ENCODE data around the gene INSC. TPM values are rescaled to one million over a fixed set of nuclear protein-coding genes. Genes with fewer than 3 reads are reported as not detected.

The INSC gene
- total and polyA plus RNA-seq, 2 of the 4 experiments (the other 2 are of a cell fraction): 0.53 to 1.4 TPM

DNA sequence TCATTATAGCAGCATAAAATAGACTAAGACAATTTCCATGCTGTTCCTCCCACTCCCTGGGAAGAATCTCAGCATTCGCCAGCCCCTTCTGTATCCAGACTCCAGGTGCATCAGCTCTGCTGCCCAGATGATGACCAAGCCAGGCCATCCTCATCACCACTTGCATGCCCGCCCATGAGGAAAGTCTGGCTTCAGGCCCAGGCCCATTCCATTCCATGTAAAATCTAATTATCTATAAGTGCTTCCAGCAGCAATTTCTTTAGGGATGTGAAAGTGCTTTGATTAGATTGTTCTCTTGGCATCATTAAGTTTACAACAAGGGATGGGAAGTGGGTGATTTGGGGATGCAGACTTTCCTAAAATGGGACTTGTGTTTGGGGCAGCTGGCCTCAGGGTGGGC, 100.3 kb downstream of the INSC start:
- WGBS, 2 experiments (ENCODE audit: extremely low coverage in 2 of 2, insufficient read length in 1 of 2): no CpG with 5 or more reads among the region's 2 CpGs
- Histone ChIP-seq H2BK20ac (ENCODE audit: low read depth, low read length) (no peak overlapping the region), H3K56ac (ENCODE audit: extremely low read depth, insufficient read depth, low read length) (no peak overlapping the region), H2AFZ (replicated peaks; ENCODE audit: low read length, poor library complexity) (no peak overlapping the region), H3K79me1 (ENCODE audit: low read depth in 1 of 2, low read length in 2 of 2) (no peaks in the 10 kb centered on the region), H2AK5ac (ENCODE audit: low read depth, low read length) (no peak overlapping the region), H3K4me3 (ENCODE audit: insufficient read depth, low read depth, low read length) (no peak overlapping the region), H3K9me1 (ENCODE audit: insufficient read depth, low read length) (0 out of 2 replicates have a peak, but pooled peaks cover 3% of the 10 kb centered on the region), H3K27me3 (ENCODE audit: control insufficient read depth, insufficient read depth, low read length) (peaks cover 2% of the 10 kb centered on the region), H3K14ac (replicated peaks; ENCODE audit: low read depth, low read length) (no peak overlapping the region), H4K8ac (ENCODE audit: low read depth in 2 of 2, low read length in 2 of 2) (no peak overlapping the region), H2BK15ac (ENCODE audit: low read depth, low read length) (no peak overlapping the region), H3K4me1 (ENCODE audit: control insufficient read depth, insufficient read depth, low read length) (no peaks in the 10 kb centered on the region), H2AK9ac (replicated peaks; ENCODE audit: low read depth, low read length, poor library complexity) (no peak overlapping the region), H4K5ac (ENCODE audit: low read depth, low read length) (no peak overlapping the region), H3K18ac (ENCODE audit: low read depth, low read length) (no peak overlapping the region), H4K20me1 (ENCODE audit: insufficient read depth, low read length) (no peaks in the 10 kb centered on the region), H3K23ac (ENCODE audit: low read depth, low read length) (no peak overlapping the region), H3K4ac (ENCODE audit: low read depth, low read length) (no peak overlapping the region), H4K91ac (ENCODE audit: insufficient read depth, low read depth, low read length) (no peak overlapping the region), H3K9ac (ENCODE audit: low read depth, low read length) (no peak overlapping the region), H2BK120ac (ENCODE audit: low read depth, low read length) (no peak overlapping the region), H2BK5ac (ENCODE audit: low read depth, low read length, poor library complexity, severe bottlenecking) (no peak overlapping the region), H3K27ac (ENCODE audit: insufficient read depth, low read length) (no peak overlapping the region), H3K36me3 (ENCODE audit: control insufficient read depth, insufficient read depth, low read length) (no peaks in the 10 kb centered on the region), H3K9me3 (ENCODE audit: control insufficient read depth, insufficient read depth, low read length) (no peaks in the 10 kb centered on the region), H3K4me2 (ENCODE audit: low read depth, low read length) (no peak overlapping the region)
- dilution Hi-C loops (cut with HindIII; ENCODE audit: low sequenced_read_pairs, unreplicated experiment): no loop called here
- intact Hi-C loops (cut with micrococcal nuclease): no loop called here
- ATAC-seq (ENCODE audit: low read depth): no peak
- TF ChIP-seq RAD21 (IDR thresholded peaks at IDR 0.05; ENCODE audit: low read length): no peak
- TF ChIP-seq BHLHE40 (IDR thresholded peaks at IDR 0.05; ENCODE audit: low read depth, low read length): no peak
- no peak for TF ChIP-seq RCOR1 (IDR thresholded peaks at IDR 0.05; ENCODE audit: insufficient replicate concordance, low read length)
- TF ChIP-seq POLR2A (IDR thresholded peaks at IDR 0.05; ENCODE audit: low read depth, low read length): no peak
- TF ChIP-seq MAFK (IDR thresholded peaks at IDR 0.05; ENCODE audit: low read depth, low read length): no peak
- TF ChIP-seq RFX5 (IDR thresholded peaks at IDR 0.05; ENCODE audit: low read depth, low read length): no peak
- TF ChIP-seq, protein P1, sequence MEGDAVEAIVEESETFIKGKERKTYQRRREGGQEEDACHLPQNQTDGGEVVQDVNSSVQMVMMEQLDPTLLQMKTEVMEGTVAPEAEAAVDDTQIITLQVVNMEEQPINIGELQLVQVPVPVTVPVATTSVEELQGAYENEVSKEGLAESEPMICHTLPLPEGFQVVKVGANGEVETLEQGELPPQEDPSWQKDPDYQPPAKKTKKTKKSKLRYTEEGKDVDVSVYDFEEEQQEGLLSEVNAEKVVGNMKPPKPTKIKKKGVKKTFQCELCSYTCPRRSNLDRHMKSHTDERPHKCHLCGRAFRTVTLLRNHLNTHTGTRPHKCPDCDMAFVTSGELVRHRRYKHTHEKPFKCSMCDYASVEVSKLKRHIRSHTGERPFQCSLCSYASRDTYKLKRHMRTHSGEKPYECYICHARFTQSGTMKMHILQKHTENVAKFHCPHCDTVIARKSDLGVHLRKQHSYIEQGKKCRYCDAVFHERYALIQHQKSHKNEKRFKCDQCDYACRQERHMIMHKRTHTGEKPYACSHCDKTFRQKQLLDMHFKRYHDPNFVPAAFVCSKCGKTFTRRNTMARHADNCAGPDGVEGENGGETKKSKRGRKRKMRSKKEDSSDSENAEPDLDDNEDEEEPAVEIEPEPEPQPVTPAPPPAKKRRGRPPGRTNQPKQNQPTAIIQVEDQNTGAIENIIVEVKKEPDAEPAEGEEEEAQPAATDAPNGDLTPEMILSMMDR (conservative IDR thresholded peaks at IDR 0.05; ENCODE audit: low read depth, low read length): no peak
- TF ChIP-seq, protein P2, sequence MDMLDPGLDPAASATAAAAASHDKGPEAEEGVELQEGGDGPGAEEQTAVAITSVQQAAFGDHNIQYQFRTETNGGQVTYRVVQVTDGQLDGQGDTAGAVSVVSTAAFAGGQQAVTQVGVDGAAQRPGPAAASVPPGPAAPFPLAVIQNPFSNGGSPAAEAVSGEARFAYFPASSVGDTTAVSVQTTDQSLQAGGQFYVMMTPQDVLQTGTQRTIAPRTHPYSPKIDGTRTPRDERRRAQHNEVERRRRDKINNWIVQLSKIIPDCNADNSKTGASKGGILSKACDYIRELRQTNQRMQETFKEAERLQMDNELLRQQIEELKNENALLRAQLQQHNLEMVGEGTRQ (IDR thresholded peaks at IDR 0.05; ENCODE audit: low read depth, low read length): no peak
- TF ChIP-seq NFE2L2 (IDR thresholded peaks at IDR 0.05; ENCODE audit: low read depth, low read length): no peak
- TF ChIP-seq CEBPB (IDR thresholded peaks at IDR 0.05; ENCODE audit: low read depth, low read length): no peak
- no peak for TF ChIP-seq MAZ (IDR thresholded peaks at IDR 0.05; ENCODE audit: borderline replicate concordance, low read depth, low read length)
- no peak for TF ChIP-seq FOS (IDR thresholded peaks at IDR 0.05; ENCODE audit: low read depth, low read length)
- TF ChIP-seq CHD1 (IDR thresholded peaks at IDR 0.05; ENCODE audit: low read depth, low read length): no peak
- no peak for TF ChIP-seq SMC3 (IDR thresholded peaks at IDR 0.05; ENCODE audit: low read depth, low read length)
- TF ChIP-seq MXI1 (IDR thresholded peaks at IDR 0.05; ENCODE audit: borderline replicate concordance, low read depth, low read length): no peak
- TF ChIP-seq, protein P3, sequence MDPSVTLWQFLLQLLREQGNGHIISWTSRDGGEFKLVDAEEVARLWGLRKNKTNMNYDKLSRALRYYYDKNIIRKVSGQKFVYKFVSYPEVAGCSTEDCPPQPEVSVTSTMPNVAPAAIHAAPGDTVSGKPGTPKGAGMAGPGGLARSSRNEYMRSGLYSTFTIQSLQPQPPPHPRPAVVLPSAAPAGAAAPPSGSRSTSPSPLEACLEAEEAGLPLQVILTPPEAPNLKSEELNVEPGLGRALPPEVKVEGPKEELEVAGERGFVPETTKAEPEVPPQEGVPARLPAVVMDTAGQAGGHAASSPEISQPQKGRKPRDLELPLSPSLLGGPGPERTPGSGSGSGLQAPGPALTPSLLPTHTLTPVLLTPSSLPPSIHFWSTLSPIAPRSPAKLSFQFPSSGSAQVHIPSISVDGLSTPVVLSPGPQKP (IDR thresholded peaks at IDR 0.05; ENCODE audit: borderline replicate concordance, low read depth, low read length): no peak
- ChIA-PET POLR2A (ENCODE audit: unreplicated experiment) (no interaction called here), CTCF (interaction anchor here (1.5 kb wide), 1 partner anchor 307 kb away, joined by 5 read pairs; no protein-coding TSS in a partner anchor)
- no peak for DNase-seq
- no TSS peak for BruUV-seq (replicated peaks)
- in situ Hi-C loops (cut with MboI; ENCODE audit: low sequenced_read_pairs): no loop called here
